Measurements from ENCODE around the gene MINDY3. TPM values are rescaled to one million over a fixed set of nuclear protein-coding genes. Genes with fewer than 3 reads are reported as not detected.

MINDY3 gene
- total RNA-seq, 2 experiments from 2014 or later = 15.3 to 16.7 TPM

DNA sequence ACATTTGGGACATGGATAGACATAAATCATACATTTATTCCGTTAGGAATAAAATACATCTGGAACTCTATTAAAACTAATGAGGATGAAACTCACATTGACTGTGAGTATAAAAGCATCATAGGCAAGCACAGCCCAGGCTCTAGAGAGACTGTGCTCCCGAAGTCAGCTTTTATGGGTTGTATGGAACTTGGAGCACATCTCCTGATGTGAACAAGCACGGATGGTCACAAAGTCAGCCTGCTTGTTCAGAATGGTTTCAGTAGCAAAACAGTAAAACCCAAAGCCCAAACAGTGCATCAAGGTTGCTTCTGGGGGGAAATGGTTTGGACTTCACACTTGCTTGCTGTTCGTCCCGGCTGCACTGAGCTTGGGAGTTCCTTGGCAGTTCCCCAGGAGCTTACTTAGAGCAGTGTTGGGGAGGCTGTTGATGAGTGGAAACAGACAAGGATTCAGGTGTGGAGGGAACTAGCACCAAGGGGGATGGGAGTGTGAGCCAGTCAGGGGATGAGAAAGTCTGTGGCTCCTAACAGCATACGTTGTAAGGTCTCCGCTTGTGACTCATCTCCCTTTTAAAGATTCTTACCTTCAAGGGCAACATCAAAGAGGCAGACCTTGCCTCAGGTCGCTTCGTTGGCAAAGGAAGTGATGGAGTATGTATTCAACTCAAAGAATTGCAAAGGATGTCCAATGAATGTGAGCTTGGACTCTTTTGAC lies 120.9 kb downstream of the MINDY3 start:
- intact Hi-C loops (cut with micrococcal nuclease) = no loop called here
- Mint-ChIP-seq H3K4me1 (ENCODE audit: low read depth) (no peaks in the 10 kb centered on the region), H3K27me3 (peaks cover 2% of the 10 kb centered on the region), H3K4me3 (no peak overlapping the region), H3K27ac (no peak overlapping the region), H3K36me3 (no peaks in the 10 kb centered on the region), H3K9me3 (no peaks in the 10 kb centered on the region)
- ChIA-PET CTCF (interaction anchor here (0.7 kb wide), 1 partner anchor 204 kb away, joined by 3 read pairs; no protein-coding TSS in a partner anchor), POLR2A (no interaction called here)
- no peak for DNase-seq

DNA sequence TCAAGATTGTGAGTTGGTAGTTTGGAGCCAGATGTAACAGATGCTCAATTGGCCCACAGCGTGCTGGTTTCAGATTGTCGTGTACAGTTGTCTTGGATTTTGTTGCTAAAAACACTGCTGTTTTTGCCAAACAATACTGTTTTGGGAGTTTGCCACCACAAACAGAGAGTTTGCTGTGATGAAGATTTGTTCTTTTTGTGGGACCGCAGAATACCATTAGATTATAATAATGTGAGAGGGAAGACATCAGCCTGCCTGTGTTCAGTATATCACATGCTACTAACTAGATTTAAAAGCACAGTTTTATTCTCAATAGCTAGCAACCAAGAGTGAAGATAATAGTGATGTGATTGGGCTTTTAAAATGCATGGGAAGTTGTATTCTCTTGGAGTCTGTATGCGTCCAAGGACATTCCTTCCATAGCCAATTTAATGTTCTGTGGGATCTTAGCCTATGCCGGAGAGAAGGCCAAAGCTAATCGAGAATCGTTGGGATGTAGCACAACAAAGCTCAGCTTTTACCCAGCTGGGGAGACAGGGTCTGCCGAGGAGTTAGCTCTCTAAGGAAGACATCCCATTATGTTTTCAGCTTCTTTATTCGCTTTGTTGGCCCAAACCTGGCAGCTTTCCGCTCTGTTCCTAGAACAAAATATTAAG lies 121.9 kb downstream of the MINDY3 start:
- DNase-seq = no peak
- Mint-ChIP-seq H3K27me3 (peaks cover 2% of the 10 kb centered on the region), H3K4me1 (ENCODE audit: low read depth) (no peaks in the 10 kb centered on the region), H3K36me3 (no peaks in the 10 kb centered on the region), H3K9me3 (no peaks in the 10 kb centered on the region), H3K4me3 (no peak overlapping the region), H3K27ac (no peak overlapping the region)
- intact Hi-C loops (cut with micrococcal nuclease) = no loop called here
- ChIA-PET CTCF (no interaction called here), POLR2A (no interaction called here)

DNA sequence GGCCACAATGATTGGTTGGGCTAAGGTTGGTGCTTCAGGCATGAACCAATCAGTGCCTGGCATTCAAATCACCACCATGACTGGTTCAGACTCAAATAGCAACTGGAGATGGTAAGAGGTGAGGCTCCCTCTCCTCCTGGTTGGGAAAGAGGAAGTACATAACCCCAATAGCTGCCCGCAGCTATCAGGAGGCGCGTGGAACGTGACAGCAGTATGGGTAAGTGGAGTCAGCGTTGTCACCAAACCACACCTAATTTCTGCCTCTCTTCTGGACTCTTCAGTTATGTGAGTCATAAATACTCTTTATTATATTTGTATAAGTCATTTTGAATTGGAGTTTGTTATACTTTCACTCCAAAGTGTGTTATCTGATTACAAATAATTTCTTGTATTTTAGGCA lies 122.7 kb downstream of the MINDY3 start:
- Mint-ChIP-seq H3K4me3 (no peak overlapping the region), H3K9me3 (no peaks in the 10 kb centered on the region), H3K27ac (no peak overlapping the region), H3K36me3 (no peaks in the 10 kb centered on the region), H3K27me3 (peaks cover 2% of the 10 kb centered on the region), H3K4me1 (ENCODE audit: low read depth) (no peaks in the 10 kb centered on the region)
- intact Hi-C loops (cut with micrococcal nuclease) = no loop called here
- CTCF ChIA-PET = no interaction called here
- POLR2A ChIA-PET = no interaction called here
- no peak for DNase-seq

DNA sequence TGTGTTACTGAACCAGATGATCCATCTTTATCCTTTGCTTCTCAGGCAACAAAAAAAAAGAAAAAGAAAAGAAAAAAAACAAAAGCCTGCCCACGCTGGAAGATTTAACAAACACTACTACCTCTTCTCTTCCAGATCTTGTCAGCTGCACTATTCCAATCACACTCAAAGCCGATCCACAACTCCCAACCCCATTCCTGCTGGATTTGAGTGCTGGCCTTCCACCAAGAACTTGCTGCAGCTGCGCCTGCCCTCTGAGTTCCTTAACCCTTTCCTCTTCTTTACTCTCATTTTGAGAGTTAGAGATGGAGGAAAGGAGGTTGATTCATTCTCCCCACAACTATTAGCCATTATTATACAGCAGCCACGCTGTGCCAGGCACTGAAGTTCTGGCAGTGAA lies 124.5 kb downstream of the MINDY3 start:
- no peak overlapping the region for H3K4me3 Mint-ChIP-seq
- POLR2A ChIA-PET = no interaction called here
- H3K36me3 Mint-ChIP-seq = no peaks in the 10 kb centered on the region
- H3K9me3 Mint-ChIP-seq = peaks cover 4% of the 10 kb centered on the region
- H3K27ac Mint-ChIP-seq = no peak overlapping the region
- CTCF ChIA-PET = no interaction called here
- intact Hi-C loops (cut with micrococcal nuclease) = no loop called here
- no peaks in the 10 kb centered on the region for H3K4me1 Mint-ChIP-seq (ENCODE audit: low read depth)
- no peak for DNase-seq
- peaks cover 5% of the 10 kb centered on the region for H3K27me3 Mint-ChIP-seq

DNA sequence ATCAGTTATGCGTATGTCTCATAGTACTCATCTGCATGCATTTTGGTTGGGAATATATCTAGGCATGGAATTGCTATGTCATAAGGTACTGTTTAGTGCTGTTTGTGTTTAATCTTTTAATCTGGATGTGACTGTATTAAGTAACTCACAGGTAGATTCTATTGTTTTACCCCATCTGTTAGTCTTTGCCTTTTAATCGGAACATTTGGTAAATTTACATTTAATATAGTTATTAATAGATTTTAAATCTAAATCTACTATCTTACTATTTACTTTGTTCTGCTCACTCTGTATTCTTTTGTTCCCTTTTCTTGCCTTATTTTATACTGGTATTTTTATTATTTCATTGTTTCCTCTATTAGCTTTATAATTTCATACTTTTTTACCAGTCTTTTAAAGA lies 130.0 kb downstream of the MINDY3 start:
- intact Hi-C loops (cut with micrococcal nuclease) = no loop called here
- peaks cover 9% of the 10 kb centered on the region for H3K9me3 Mint-ChIP-seq
- H3K36me3 Mint-ChIP-seq = no peaks in the 10 kb centered on the region
- no peak overlapping the region for H3K27ac Mint-ChIP-seq
- H3K4me1 Mint-ChIP-seq (ENCODE audit: low read depth) = no peaks in the 10 kb centered on the region
- CTCF ChIA-PET = interaction anchor here (0.6 kb wide), 2 partner anchors 99 to 769 kb away, joined by 3 read pairs; no protein-coding TSS in a partner anchor
- no peak overlapping the region for H3K4me3 Mint-ChIP-seq
- no peak for DNase-seq
- POLR2A ChIA-PET = interaction anchor here (0.6 kb wide), 1 partner anchor 59 kb away, joined by 3 read pairs; no protein-coding TSS in a partner anchor
- H3K27me3 Mint-ChIP-seq = peaks cover 4% of the 10 kb centered on the region

DNA sequence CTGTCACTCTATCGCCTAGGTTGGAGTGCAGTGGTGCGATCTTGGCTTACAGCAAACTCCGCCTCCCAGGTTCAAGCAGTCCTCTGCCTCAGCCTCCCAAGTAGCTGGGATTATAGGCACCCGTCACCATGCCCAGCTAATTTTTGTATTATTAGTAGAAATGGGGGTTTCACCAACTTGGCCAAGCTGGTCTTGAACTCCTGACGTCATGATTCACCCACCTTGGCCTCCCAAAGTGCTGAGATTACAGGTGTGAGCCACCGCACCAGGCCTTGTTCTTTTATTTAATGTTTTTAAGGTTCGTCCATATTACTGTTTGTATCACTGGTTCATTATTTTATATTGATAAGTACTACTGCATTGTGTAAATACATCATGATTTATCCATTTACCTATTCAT lies 130.4 kb downstream of the MINDY3 start:
- no peaks in the 10 kb centered on the region for H3K4me1 Mint-ChIP-seq (ENCODE audit: low read depth)
- no peak overlapping the region for H3K4me3 Mint-ChIP-seq
- peaks cover 4% of the 10 kb centered on the region for H3K27me3 Mint-ChIP-seq
- H3K9me3 Mint-ChIP-seq = peaks cover 9% of the 10 kb centered on the region
- H3K36me3 Mint-ChIP-seq = no peaks in the 10 kb centered on the region
- no peak for DNase-seq
- POLR2A ChIA-PET = no interaction called here
- H3K27ac Mint-ChIP-seq = no peak overlapping the region
- intact Hi-C loops (cut with micrococcal nuclease) = loop anchor here (5.0 to 10.0 kb wide), 2 partner anchors 145 to 298 kb away; no protein-coding TSS in a partner anchor
- CTCF ChIA-PET = interaction anchor here (0.6 kb wide), 1 partner anchor 100 kb away, joined by 3 read pairs; no protein-coding TSS in a partner anchor

Other genes starting within 250 kb of the MINDY3 start
- gene ITGA8, start 140.6 kb downstream of the MINDY3 start, total RNA-seq = not detected